Subcutaneous abdominal adipose tissue (tissue), 5 donors: ENCODE data around the gene PTPRJ.
A peak's percentile ranks its signal among the peaks of the same experiment; 100 is the strongest.

Experiments
- H3K27ac ChIP-seq: one replicate; pipeline ENCODE4 v1.7.0; 2013; ENCODE audit warnings: low read depth, mild to moderate bottlenecking, inconsistent platforms, low read length, moderate library complexity
- H3K27me3 ChIP-seq, 5 donors: one replicate each; pipeline ENCODE4 v1.7.0; 2013; ENCODE audit warnings: low read length in 5 of 5, inconsistent platforms in 1 of 5; ENCODE audit not compliant: control insufficient read depth in 5 of 5, insufficient read depth in 4 of 5
- H3K36me3 ChIP-seq, 5 donors: one replicate each; pipeline ENCODE4 v1.7.0; 2013; ENCODE audit warnings: low read length in 5 of 5; ENCODE audit not compliant: control insufficient read depth in 5 of 5, insufficient read depth in 5 of 5
- H3K4me1 ChIP-seq, 5 donors: one replicate each; pipeline ENCODE4 v1.7.0; 2013; ENCODE audit warnings: low read length in 5 of 5, mild to moderate bottlenecking in 3 of 5, moderate library complexity in 1 of 5; ENCODE audit not compliant: control insufficient read depth in 5 of 5, insufficient read depth in 5 of 5
- H3K4me3 ChIP-seq, 5 donors: one replicate each; pipeline ENCODE4 v1.7.0; 2013; ENCODE audit warnings: low read length in 5 of 5, low read depth in 1 of 5
- H3K9ac ChIP-seq, 5 donors: one replicate each; pipeline ENCODE4 v1.7.0; 2013; ENCODE audit warnings: low read length in 5 of 5, mild to moderate bottlenecking in 4 of 5, moderate library complexity in 3 of 5
- H3K9me3 ChIP-seq, 5 donors: one replicate each; pipeline ENCODE4 v1.7.0; 2013; ENCODE audit warnings: low read length in 5 of 5; ENCODE audit not compliant: control insufficient read depth in 5 of 5
- donor health status: healthy.
- donor health status: healthy.
- donor health status: healthy.
- donor health status: healthy.
- donor health status: healthy.

PTPRJ gene

DNA sequence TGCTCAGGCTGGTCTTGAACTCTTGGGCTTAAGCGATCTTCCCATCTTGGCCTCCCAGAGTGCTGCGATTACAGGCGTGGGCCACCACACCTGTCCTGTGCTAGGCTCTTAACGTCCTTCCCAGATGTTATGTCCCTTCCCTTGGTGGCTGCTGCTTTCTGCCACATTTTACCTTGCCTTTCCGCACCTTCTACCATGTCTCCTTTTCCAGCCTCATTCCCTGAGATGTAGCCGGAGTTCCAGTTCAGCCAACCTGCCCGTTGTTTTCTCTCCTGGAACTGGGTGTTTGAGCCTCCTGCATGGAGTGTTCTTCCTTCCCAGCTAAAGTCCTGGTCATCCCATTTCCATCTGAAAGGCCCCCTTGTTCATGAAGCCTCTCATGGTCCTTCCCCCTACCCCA, 95.3 kb downstream of the PTPRJ start:
- no peaks in the 10 kb centered on the region for H3K36me3 ChIP-seq
- no peaks in the 10 kb centered on the region for H3K9me3 ChIP-seq
- no peak overlapping the region for H3K4me3 ChIP-seq
- peaks cover 0 to 13% (median 12%) of the 10 kb centered on the region in 5 donors for H3K4me1 ChIP-seq
- H3K27me3 ChIP-seq = no peaks in the 10 kb centered on the region
- no peak overlapping the region for H3K9ac ChIP-seq
- H3K27ac ChIP-seq = no peak overlapping the region

DNA sequence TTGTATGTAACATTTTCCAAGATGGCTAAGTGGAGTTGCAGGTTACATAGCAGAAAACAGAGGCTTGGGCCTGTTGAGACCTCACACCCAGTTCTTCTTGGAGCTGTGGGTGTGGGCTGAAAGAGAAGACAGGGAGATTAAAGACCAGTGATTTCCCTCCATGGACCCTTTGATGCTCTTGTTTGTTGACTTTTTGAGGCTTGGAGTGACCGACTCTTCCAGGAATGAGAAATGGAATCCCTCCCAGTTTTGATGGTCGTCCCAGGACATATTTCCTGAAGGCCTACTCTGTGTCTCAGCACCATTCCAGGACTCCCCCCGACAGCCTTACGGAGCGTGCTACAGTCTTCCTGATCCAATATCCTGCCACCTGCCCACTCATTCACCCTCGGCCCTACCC, 96.9 kb downstream of the PTPRJ start:
- no peaks in the 10 kb centered on the region for H3K27me3 ChIP-seq
- H3K36me3 ChIP-seq = no peaks in the 10 kb centered on the region
- no peaks in the 10 kb centered on the region for H3K9me3 ChIP-seq
- no peak overlapping the region for H3K4me3 ChIP-seq
- H3K4me1 ChIP-seq = peaks cover 4 to 29% (median 23%) of the 10 kb centered on the region in 5 donors
- no peak overlapping the region for H3K9ac ChIP-seq
- H3K27ac ChIP-seq = no peak overlapping the region

DNA sequence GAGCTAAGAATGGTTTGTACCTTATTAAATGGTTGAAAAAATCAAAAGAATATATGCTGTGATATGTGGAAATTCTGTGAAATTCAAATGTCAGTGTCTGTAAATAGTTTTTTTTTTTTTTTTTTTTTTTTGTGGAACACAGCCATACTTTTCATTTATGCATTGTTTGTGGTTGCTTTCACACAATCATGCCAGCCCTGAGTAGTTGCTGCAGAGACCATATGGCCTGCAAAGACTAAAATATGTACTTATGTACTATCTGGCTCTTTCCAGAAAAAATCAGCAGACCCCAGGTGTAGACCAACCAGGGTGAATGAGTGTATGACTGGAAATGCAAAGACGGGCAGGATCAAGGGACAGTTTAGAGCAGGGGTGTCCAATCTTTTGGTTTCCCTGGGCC, 98.3 kb downstream of the PTPRJ start:
- Histone ChIP-seq H3K36me3 (no peaks in the 10 kb centered on the region), H3K4me3 (no peak overlapping the region), H3K9me3 (no peaks in the 10 kb centered on the region), H3K9ac (no peak overlapping the region), H3K27ac (no peak overlapping the region), H3K27me3 (no peaks in the 10 kb centered on the region), H3K4me1 (peaks cover 6 to 33% (median 24%) of the 10 kb centered on the region in 5 donors)

DNA sequence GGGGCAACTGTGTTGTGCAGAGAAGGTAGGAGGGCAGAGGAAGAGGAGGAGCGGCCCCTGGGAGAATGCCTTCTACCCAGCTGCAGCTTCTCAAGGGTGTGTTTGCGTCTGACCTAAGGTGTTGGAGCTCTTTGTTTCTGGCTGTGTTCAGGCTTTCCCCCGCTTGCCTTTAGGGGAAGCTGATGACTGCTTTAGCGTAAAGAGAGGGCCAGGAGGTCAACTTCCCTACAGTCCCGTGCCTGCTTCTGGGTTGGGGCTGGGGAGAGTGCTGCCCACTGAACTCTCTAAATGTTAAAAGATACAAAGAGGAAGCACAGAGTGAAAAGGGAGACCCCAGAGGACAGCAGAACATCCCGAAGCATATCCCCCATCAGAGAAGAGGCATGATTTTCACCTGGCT, 99.2 kb downstream of the PTPRJ start:
- no peak overlapping the region for H3K27ac ChIP-seq
- no peaks in the 10 kb centered on the region for H3K36me3 ChIP-seq
- H3K9ac ChIP-seq = no peak overlapping the region

DNA sequence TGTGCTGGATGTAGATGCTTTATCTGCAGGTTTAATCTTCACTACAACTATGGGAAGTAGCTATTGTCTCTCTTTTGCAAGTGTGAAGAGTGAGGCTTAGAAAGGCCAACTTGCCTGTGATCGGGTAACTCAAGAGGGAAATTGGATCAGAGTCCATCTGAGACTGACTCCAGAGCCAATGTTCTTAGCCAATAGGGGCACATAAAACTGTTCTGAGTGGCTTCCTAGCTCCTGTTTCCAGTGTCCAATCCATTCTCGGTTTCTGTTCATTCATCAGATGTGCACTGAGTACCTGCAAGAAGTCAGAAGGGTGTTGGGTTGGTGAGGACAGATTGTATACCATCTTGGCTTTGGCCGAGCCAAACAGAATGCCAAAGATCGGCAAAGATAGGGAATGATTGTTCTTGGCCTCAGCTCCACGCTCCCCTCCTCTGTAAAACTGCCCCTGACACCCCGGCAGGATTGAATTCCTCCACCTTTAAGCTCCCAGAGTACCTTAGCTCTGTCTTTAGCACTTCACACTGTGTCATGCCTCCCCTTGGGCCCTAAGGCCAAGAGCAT, 100.0 kb downstream of the PTPRJ start:
- Histone ChIP-seq H3K36me3 (no peaks in the 10 kb centered on the region), H3K9me3 (no peaks in the 10 kb centered on the region), H3K27me3 (no peaks in the 10 kb centered on the region), H3K4me3 (no peak overlapping the region), H3K27ac (no peak overlapping the region), H3K4me1 (peaks cover 6 to 33% (median 24%) of the 10 kb centered on the region in 5 donors), H3K9ac (no peak overlapping the region)

More for the DNA sequence above, 99.2 kb downstream of the PTPRJ start:
- H3K4me3 ChIP-seq = no peak overlapping the region
- no peaks in the 10 kb centered on the region for H3K27me3 ChIP-seq
- no peaks in the 10 kb centered on the region for H3K9me3 ChIP-seq
- H3K4me1 ChIP-seq = peaks cover 6 to 33% (median 24%) of the 10 kb centered on the region in 5 donors

DNA sequence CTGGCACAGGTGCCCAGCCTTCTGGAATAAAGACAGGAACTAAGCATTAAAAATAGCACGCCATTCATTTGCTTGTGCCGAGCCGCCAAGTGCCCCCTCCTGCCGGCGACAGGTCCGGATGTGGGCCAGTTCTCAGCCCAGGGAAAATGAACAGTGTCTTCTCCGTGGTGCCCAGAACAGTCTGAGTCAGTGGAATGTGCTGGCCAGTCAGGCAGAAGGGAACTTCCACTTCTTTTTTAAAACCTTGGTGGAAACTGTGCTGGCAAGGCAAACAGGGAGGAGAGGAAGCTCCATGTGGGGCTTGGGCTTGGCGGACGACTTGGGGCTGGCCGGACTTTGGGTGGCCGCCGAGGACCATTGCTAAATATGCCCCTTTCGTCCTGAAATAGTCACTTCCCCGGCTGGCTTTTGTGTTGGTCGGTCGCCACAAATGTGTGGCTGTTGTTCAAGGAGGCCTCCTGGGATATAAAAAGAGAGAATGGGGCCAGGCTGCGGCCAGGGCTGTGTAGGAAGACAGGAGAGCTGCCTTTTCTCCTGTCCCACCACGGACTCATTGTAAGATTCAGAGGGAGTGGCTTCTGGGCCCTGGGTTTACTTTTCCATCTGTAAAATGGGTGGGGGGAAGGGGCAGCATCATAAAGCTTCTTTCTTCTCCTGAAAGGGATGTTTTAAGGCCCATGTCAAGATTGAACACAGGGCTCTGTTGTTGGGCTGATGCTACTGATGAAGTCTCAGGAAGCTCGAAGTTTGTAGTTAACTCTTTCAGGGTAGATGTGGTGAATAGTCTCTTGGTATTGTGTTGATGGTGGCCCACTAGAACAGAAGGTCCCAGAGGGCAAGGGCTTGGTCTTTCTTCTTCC, 101.0 kb downstream of the PTPRJ start:
- Histone ChIP-seq H3K4me3 (peak overlapping the region in 1 of 5 donors; percentile 11), H3K4me1 (peaks cover 6 to 33% (median 24%) of the 10 kb centered on the region in 5 donors), H3K27ac (peak overlapping the region; percentile 63), H3K9ac (peak overlapping the region in 1 of 5 donors; percentile 26), H3K27me3 (no peaks in the 10 kb centered on the region), H3K36me3 (no peaks in the 10 kb centered on the region), H3K9me3 (no peaks in the 10 kb centered on the region)

DNA sequence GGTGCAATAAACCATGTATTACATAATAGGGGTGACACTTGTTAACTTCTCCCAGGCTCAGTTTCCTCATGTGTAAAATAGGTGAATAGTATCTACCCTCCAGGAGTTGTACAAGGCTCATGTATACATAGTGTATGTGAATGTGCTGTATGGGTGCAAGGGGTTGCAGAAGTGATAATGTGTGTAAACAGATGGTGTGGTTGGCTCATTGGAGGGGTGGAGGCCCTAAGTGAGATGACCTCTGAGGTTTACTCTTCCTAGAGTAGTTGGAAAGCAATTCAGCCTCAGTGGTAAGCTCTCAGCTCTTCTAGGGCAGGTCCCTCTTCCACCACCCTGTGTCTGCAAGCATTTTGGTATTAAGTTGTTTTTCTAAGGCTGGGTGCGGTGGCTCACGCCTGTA, 102.4 kb downstream of the PTPRJ start:
- no peak overlapping the region for H3K27ac ChIP-seq
- H3K4me1 ChIP-seq = peaks cover 6 to 33% (median 24%) of the 10 kb centered on the region in 5 donors
- no peaks in the 10 kb centered on the region for H3K27me3 ChIP-seq
- H3K36me3 ChIP-seq = no peaks in the 10 kb centered on the region
- H3K4me3 ChIP-seq = no peak overlapping the region
- no peak overlapping the region for H3K9ac ChIP-seq
- no peaks in the 10 kb centered on the region for H3K9me3 ChIP-seq

DNA sequence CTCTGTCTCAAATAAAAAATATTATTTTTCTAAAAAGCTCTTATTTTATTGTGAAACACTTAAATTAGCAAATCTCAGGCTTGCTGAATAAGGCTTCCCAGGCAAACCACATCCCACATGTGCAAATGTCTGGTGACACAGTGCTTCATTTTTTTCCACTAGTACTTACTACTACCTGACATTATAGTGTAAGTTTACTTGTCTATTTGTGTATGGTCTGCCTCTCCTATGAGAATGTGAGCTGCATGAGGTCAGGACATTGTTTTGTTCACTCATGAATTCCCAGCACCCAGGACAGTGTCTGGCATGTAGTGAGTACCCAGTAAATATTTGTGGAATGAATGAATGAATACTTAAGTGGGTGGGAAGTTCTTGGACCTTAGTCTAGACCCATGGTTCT, 103.1 kb downstream of the PTPRJ start:
- Histone ChIP-seq H3K9me3 (no peaks in the 10 kb centered on the region), H3K27ac (no peak overlapping the region), H3K36me3 (no peaks in the 10 kb centered on the region), H3K4me1 (peaks cover 6 to 33% (median 24%) of the 10 kb centered on the region in 5 donors), H3K9ac (no peak overlapping the region), H3K4me3 (no peak overlapping the region), H3K27me3 (no peaks in the 10 kb centered on the region)

DNA sequence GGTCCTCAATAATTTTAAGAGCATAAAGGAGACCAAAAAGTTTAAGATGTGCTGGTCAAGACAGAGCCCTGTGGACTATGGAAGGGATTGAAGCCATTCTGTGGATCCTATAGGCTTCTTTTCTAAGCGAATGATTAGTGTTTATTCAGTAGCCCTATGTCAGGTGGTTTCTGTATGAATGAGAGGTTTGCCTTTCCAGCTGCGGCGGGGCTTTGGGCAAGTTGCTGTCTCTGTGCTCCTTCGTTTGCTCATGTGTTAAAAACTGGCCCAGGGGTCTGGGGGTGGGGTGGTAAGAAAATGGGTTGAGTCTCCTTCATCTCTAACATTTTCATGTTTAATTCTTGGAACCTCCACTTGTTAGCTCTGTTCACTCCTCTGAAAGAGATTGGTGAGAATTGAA, 105.3 kb downstream of the PTPRJ start:
- no peak overlapping the region for H3K27ac ChIP-seq
- H3K36me3 ChIP-seq = no peaks in the 10 kb centered on the region
- no peaks in the 10 kb centered on the region for H3K27me3 ChIP-seq
- H3K4me3 ChIP-seq = no peak overlapping the region
- no peaks in the 10 kb centered on the region for H3K9me3 ChIP-seq
- peaks cover 6 to 20% (median 16%) of the 10 kb centered on the region in 5 donors for H3K4me1 ChIP-seq
- no peak overlapping the region for H3K9ac ChIP-seq

DNA sequence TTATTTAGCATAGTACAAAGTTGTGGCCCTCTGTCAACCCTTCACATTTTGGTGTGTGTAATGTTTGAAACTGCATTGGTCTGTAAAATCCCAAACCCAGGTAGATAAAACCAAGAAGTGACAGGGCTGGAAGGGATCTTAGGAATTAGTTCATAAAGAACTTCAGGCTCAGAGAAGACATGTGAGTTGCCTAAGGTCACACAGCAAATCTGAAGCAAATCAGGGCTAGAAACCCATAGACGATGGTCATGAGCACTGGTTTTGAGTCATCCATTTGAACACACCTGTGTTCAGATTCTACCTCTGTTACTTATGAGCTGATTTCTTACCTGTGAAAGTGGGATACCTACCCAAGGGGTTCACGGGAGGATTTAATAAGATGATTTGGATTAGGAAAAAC, 107.1 kb downstream of the PTPRJ start:
- peaks cover 0 to 7% (median 1%) of the 10 kb centered on the region in 5 donors for H3K4me1 ChIP-seq
- H3K27me3 ChIP-seq = no peaks in the 10 kb centered on the region
- H3K4me3 ChIP-seq = no peak overlapping the region
- H3K9me3 ChIP-seq = no peaks in the 10 kb centered on the region
- H3K27ac ChIP-seq = no peak overlapping the region
- H3K36me3 ChIP-seq = no peaks in the 10 kb centered on the region
- H3K9ac ChIP-seq = no peak overlapping the region
